ENCODE results near the gene SIN3B.

The SIN3B gene

GRCh38 chr19:16831531-16831930 is 2.3 kb downstream of the SIN3B start:
- Histone ChIP-seq H3K27me3 (ENCODE audit: control insufficient read depth, insufficient read depth, low read length) (no peaks in the 10 kb centered on the region), H3K4me1 (ENCODE audit: control insufficient read depth, insufficient read depth, low read length) (peaks cover 5% of the 10 kb centered on the region), H3K27ac (ENCODE audit: low read depth, low read length) (no peak overlapping the region), H3K4me3 (ENCODE audit: low read length) (no peak overlapping the region), H3K36me3 (ENCODE audit: control insufficient read depth, insufficient read depth, low read length) (peaks cover 17% of the 10 kb centered on the region), H3K9ac (ENCODE audit: low read length) (no peak overlapping the region)

DNA sequence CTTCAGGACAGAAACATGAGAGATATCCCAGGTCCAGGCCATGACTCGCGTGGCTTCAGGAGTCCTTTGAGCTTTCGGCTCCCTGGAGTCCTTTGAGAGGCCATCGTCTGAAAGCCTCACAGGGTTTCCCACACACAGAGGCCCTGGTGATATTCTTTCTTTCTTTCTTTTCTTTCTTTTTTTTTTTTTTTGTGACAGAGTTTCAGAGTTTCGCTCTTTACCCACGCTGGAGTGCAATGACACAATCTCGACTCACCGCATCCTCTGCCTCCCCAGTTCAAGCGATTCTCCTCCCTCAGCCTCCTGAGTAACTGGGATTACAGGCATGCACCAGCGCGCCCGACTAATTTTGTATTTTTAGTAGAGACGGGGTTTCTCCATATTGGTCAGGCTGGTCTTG is 5.5 kb downstream of the SIN3B start:
- Histone ChIP-seq H3K4me1 (ENCODE audit: control insufficient read depth, insufficient read depth, low read length) (peaks cover 5% of the 10 kb centered on the region), H3K27me3 (ENCODE audit: control insufficient read depth, insufficient read depth, low read length) (no peaks in the 10 kb centered on the region), H3K9ac (ENCODE audit: low read length) (no peak overlapping the region), H3K4me3 (ENCODE audit: low read length) (no peak overlapping the region), H3K36me3 (ENCODE audit: control insufficient read depth, insufficient read depth, low read length) (peaks cover 20% of the 10 kb centered on the region), H3K27ac (ENCODE audit: low read depth, low read length) (no peak overlapping the region)

- H3K9ac ChIP-seq (ENCODE audit: low read length) = no peak overlapping the region
- H3K27ac ChIP-seq (ENCODE audit: low read depth, low read length) = no peak overlapping the region
- no peaks in the 10 kb centered on the region for H3K27me3 ChIP-seq (ENCODE audit: control insufficient read depth, insufficient read depth, low read length)
- no peaks in the 10 kb centered on the region for H3K4me1 ChIP-seq (ENCODE audit: control insufficient read depth, insufficient read depth, low read length)
- H3K4me3 ChIP-seq (ENCODE audit: low read length) = no peak overlapping the region
- peaks cover 22% of the 10 kb centered on the region for H3K36me3 ChIP-seq (ENCODE audit: control insufficient read depth, insufficient read depth, low read length)
These were observed 7.2 kb downstream of the SIN3B start for GRCh38 chr19:16836115-16837034.

DNA sequence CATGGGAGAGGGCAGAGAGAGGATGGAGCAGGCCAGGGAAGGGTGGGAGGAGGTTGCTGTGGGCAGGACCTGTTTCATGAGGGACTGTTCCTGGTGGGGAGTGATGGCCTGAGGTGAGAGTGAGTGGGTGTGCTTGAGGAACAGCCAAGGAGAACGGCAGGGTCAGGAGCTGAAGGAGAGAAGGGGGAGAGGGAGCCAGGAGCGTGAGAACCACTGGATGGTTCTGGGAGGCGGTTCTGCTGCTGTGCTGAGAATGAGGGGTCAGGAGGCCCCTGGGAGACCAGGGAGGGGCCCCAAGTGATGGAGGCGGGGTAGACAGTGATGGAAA is 7.8 kb downstream of the SIN3B start:
- Histone ChIP-seq H3K27ac (ENCODE audit: low read depth, low read length) (no peak overlapping the region), H3K9ac (ENCODE audit: low read length) (no peak overlapping the region), H3K36me3 (ENCODE audit: control insufficient read depth, insufficient read depth, low read length) (peaks cover 17% of the 10 kb centered on the region), H3K4me1 (ENCODE audit: control insufficient read depth, insufficient read depth, low read length) (no peaks in the 10 kb centered on the region), H3K27me3 (ENCODE audit: control insufficient read depth, insufficient read depth, low read length) (no peaks in the 10 kb centered on the region), H3K4me3 (ENCODE audit: low read length) (no peak overlapping the region)

DNA sequence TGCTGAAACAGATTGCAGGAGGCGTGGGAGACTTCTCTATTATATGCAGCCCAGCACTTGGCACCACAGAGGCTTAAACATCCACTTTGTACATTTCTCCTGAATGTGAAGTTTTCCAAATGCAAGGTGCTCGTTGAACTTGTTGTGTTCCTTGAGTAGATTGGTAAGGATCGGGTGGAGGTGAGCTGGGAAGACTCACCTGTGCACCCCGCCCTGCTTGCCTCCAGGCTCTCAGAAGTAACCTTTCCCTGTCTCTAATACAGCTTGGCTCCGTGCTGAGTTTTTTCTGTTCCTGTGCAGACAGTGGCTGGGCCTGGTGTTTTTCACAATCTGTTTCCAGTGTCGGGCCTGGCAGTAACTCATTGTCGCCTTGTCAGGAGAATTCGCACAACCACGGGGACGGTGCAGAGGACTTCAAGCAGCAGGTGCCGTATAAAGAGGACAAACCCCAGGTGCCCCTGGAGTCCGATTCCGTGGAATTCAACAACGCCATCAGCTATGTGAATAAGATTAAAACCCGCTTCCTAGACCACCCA is 12.3 kb downstream of the SIN3B start:
- H3K9ac ChIP-seq (ENCODE audit: low read length) = no peak overlapping the region
- peaks cover 22% of the 10 kb centered on the region for H3K36me3 ChIP-seq (ENCODE audit: control insufficient read depth, insufficient read depth, low read length)
- no peak overlapping the region for H3K4me3 ChIP-seq (ENCODE audit: low read length)
- H3K4me1 ChIP-seq (ENCODE audit: control insufficient read depth, insufficient read depth, low read length) = no peaks in the 10 kb centered on the region
- H3K27me3 ChIP-seq (ENCODE audit: control insufficient read depth, insufficient read depth, low read length) = no peaks in the 10 kb centered on the region
- no peak overlapping the region for H3K27ac ChIP-seq (ENCODE audit: low read depth, low read length)

- Histone ChIP-seq H3K27ac (ENCODE audit: low read depth, low read length) (no peak overlapping the region), H3K9ac (ENCODE audit: low read length) (no peak overlapping the region), H3K27me3 (ENCODE audit: control insufficient read depth, insufficient read depth, low read length) (no peaks in the 10 kb centered on the region), H3K4me3 (ENCODE audit: low read length) (no peak overlapping the region), H3K36me3 (ENCODE audit: control insufficient read depth, insufficient read depth, low read length) (peaks cover 39% of the 10 kb centered on the region), H3K4me1 (ENCODE audit: control insufficient read depth, insufficient read depth, low read length) (no peaks in the 10 kb centered on the region)
These were observed 17.7 kb downstream of the SIN3B start for GRCh38 chr19:16846901-16847300.

DNA sequence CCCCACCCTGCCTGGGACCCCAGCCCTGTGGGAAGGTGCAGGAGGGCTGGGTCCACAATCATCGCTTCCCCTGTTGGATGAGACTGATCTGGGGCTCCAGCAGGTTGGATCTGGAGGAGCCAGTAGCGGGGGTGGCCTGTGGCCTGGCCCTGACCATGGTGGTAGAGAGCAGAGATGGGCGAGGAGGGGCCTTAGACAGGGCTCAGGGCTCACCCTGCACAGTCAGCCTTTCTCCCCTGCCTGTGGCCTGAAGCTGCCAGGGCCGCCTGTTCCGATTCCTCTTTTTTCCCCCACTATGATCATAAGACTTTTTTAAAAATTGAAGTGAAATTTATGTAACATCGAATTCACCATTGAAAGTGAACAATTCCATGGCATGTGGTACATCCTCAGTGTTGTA is 18.2 kb downstream of the SIN3B start:
- H3K4me3 ChIP-seq (ENCODE audit: low read length) = no peak overlapping the region
- no peak overlapping the region for H3K27ac ChIP-seq (ENCODE audit: low read depth, low read length)
- H3K36me3 ChIP-seq (ENCODE audit: control insufficient read depth, insufficient read depth, low read length) = peaks cover 40% of the 10 kb centered on the region
- no peaks in the 10 kb centered on the region for H3K27me3 ChIP-seq (ENCODE audit: control insufficient read depth, insufficient read depth, low read length)
- no peak overlapping the region for H3K9ac ChIP-seq (ENCODE audit: low read length)
- no peaks in the 10 kb centered on the region for H3K4me1 ChIP-seq (ENCODE audit: control insufficient read depth, insufficient read depth, low read length)

- Histone ChIP-seq H3K27ac (ENCODE audit: low read depth, low read length) (no peak overlapping the region), H3K4me1 (ENCODE audit: control insufficient read depth, insufficient read depth, low read length) (no peaks in the 10 kb centered on the region), H3K4me3 (ENCODE audit: low read length) (no peak overlapping the region), H3K9ac (ENCODE audit: low read length) (no peak overlapping the region), H3K27me3 (ENCODE audit: control insufficient read depth, insufficient read depth, low read length) (no peaks in the 10 kb centered on the region), H3K36me3 (ENCODE audit: control insufficient read depth, insufficient read depth, low read length) (peaks cover 45% of the 10 kb centered on the region)
These were observed 20.0 kb downstream of the SIN3B start for GRCh38 chr19:16849168-16849567.

DNA sequence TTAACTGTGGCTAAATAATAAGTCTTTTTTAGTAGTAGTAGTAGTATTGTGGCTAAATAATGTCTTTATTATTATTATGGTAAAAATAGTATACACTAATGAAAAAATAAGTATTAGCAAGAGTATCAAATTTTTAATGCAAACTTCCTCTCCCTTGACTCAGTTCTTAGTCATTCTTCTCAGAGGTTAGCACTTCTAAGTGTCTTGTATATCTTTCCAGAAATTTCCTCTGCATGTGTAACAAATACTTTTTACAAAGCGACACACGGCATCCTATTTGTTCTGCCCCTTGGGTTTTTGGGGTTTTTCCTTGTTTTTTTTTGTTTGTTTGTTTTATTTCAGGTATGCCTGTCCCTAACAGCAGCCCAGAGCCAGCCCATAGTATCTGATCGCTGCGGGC is 20.9 kb downstream of the SIN3B start:
- Histone ChIP-seq H3K4me1 (ENCODE audit: control insufficient read depth, insufficient read depth, low read length) (no peaks in the 10 kb centered on the region), H3K9ac (ENCODE audit: low read length) (no peak overlapping the region), H3K4me3 (ENCODE audit: low read length) (no peak overlapping the region), H3K27me3 (ENCODE audit: control insufficient read depth, insufficient read depth, low read length) (no peaks in the 10 kb centered on the region), H3K36me3 (ENCODE audit: control insufficient read depth, insufficient read depth, low read length) (peaks cover 44% of the 10 kb centered on the region), H3K27ac (ENCODE audit: low read depth, low read length) (no peak overlapping the region)

DNA sequence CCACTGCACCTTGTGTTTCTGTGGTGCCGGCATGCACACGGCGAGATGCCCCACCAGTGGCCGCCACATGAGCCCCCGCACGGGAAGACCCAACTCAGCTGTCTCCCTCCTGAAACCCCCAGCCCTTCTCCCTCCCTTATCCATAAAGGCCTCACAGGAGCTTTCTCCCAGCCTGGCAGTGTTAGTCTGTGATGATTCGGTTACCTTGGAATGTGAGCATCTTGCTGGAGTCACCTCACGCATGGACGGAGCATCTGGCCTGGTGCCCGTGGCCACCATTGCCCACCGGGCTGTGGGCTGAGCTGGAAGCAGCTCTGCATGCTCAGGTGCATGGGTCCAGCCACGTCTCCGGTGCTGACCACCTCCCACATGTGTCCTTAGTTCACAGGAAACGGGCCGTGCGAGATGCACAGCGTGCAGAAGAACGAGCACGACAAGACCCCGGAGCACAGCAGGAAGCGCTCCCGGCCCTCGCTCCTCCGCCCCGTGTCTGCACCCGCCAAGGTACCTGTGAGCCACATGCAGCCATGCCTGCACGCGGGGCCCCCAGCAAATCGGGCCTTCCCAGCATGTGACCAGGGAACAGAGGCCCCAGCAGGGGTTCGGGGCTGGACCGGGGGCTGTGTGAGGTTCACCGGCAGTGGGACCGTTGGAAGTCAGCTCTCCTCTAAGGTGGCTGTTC is 22.0 kb downstream of the SIN3B start:
- no peak overlapping the region for H3K27ac ChIP-seq (ENCODE audit: low read depth, low read length)
- no peaks in the 10 kb centered on the region for H3K27me3 ChIP-seq (ENCODE audit: control insufficient read depth, insufficient read depth, low read length)
- no peak overlapping the region for H3K9ac ChIP-seq (ENCODE audit: low read length)
- H3K36me3 ChIP-seq (ENCODE audit: control insufficient read depth, insufficient read depth, low read length) = peaks cover 42% of the 10 kb centered on the region
- no peaks in the 10 kb centered on the region for H3K4me1 ChIP-seq (ENCODE audit: control insufficient read depth, insufficient read depth, low read length)
- no peak overlapping the region for H3K4me3 ChIP-seq (ENCODE audit: low read length)

DNA sequence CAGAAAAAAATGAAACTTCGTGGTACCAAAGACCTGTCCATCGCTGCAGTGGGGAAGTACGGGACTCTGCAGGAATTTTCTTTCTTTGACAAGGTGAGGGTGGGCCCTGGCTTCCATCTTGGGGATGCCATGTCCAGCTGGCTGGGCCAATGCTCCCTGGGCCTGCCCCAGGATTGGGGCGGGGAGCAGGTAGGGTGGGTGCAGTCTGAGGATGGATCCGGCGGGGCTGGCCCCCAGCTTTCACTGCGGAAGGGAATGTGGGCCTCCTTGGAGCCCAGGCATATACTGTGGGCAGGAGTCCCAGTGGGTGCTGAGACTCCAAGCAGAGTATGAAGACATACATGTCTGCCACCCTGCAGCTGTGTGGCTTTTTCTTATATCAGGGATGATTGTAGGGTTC is 23.9 kb downstream of the SIN3B start:
- Histone ChIP-seq H3K9ac (ENCODE audit: low read length) (no peak overlapping the region), H3K27ac (ENCODE audit: low read depth, low read length) (no peak overlapping the region), H3K4me3 (ENCODE audit: low read length) (no peak overlapping the region), H3K36me3 (ENCODE audit: control insufficient read depth, insufficient read depth, low read length) (peaks cover 32% of the 10 kb centered on the region), H3K27me3 (ENCODE audit: control insufficient read depth, insufficient read depth, low read length) (no peaks in the 10 kb centered on the region), H3K4me1 (ENCODE audit: control insufficient read depth, insufficient read depth, low read length) (no peaks in the 10 kb centered on the region)

- H3K9ac ChIP-seq (ENCODE audit: low read length) = no peak overlapping the region
- H3K36me3 ChIP-seq (ENCODE audit: control insufficient read depth, insufficient read depth, low read length) = peaks cover 25% of the 10 kb centered on the region
- H3K27me3 ChIP-seq (ENCODE audit: control insufficient read depth, insufficient read depth, low read length) = no peaks in the 10 kb centered on the region
- H3K27ac ChIP-seq (ENCODE audit: low read depth, low read length) = no peak overlapping the region
- no peaks in the 10 kb centered on the region for H3K4me1 ChIP-seq (ENCODE audit: control insufficient read depth, insufficient read depth, low read length)
- no peak overlapping the region for H3K4me3 ChIP-seq (ENCODE audit: low read length)
These were observed 26.9 kb downstream of the SIN3B start for GRCh38 chr19:16856091-16856490.

All from rectal smooth muscle tissue (tissue), 1 donor.